Subcutaneous adipose tissue (tissue), 4 donors: Measurements from ENCODE around the gene NDUFC1. TPM values are rescaled to one million over a fixed set of nuclear protein-coding genes. Genes with fewer than 3 reads are reported as not detected.

Experiments
- total RNA-seq, 4 donors: library from RNA; depleted of rRNA; stranded (reverse); fragments of >200 nt; gene quantifications; one replicate each; pipeline ENCODE4 v1.1.0, GENCODE V29; 2016
- TF ChIP-seq, protein P1 (sequence below): fragments of 450-650 bp; IDR thresholded peaks from one replicate; pipeline ENCODE4 v1.5.1; 2016; ENCODE audit warnings: low read depth, mild to moderate bottlenecking, control low read depth, antibody characterized with exemption, moderate library complexity

Gene NDUFC1
- total RNA-seq, 4 donors from 2014 or later: 27.2 to 48.9 (median 28.1) TPM

DNA sequence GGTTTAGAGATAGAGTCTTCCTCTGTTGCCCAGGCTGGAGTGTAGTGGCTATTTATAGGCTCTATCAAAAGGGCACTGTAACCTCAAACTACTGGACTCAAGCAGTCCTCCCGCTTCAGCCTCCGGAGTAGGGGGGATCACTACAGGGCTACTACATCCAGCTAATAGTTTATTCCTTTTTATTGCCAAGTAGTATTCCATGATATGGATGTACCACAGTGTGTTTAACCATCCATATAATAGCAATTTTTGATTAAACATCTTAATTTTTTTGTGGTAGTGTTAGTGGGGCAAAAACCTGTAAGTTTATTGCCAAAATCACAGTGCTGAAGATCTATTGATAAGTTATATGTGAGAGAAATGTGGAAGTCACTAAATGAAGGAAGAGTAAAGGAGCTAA, 2.6 kb upstream of the NDUFC1 start:
- TF ChIP-seq, protein P1, sequence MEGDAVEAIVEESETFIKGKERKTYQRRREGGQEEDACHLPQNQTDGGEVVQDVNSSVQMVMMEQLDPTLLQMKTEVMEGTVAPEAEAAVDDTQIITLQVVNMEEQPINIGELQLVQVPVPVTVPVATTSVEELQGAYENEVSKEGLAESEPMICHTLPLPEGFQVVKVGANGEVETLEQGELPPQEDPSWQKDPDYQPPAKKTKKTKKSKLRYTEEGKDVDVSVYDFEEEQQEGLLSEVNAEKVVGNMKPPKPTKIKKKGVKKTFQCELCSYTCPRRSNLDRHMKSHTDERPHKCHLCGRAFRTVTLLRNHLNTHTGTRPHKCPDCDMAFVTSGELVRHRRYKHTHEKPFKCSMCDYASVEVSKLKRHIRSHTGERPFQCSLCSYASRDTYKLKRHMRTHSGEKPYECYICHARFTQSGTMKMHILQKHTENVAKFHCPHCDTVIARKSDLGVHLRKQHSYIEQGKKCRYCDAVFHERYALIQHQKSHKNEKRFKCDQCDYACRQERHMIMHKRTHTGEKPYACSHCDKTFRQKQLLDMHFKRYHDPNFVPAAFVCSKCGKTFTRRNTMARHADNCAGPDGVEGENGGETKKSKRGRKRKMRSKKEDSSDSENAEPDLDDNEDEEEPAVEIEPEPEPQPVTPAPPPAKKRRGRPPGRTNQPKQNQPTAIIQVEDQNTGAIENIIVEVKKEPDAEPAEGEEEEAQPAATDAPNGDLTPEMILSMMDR: no peak

DNA sequence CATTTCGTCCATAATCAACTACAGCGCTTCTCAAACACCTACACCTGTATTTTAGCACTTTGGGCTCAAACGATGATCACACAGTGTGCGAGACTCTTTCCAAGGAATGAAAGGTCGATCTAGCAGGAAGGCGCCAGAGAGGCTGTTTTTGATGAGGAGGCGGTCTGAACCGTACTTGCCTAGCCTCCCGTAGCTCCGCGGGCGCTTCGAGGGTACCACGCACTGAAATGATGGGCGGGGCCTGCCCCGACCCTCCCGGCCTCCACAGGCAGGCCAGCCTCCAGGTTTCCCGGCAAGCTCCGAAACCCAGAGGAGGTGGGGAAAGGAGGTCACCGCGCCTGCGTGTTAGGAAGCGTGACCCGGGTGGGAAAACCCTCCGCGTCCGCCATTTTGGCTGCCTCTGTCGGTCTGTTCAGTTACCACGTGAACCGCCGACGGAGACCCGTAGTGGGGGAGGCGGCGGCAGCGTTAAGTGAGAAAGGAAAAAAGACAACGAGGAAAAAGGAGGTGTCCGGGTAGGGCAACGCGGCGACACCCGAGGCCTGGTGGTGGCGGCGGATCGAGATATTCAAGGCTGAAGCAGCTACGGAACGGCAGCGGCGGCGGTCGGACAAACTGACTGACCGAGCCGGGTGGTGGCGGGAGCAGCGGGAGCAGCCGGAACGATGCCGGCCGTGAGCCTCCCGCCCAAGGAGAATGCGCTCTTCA, 1.0 kb downstream of the NDUFC1 start, which contains the start of gene NAA15:
Gene NAA15, plus strand, starts transcription at position 393 of the 708 bp plus-strand sequence. Its CDS starts 273 bp downstream, at position 666.
- TF ChIP-seq, protein P1: no peak

DNA sequence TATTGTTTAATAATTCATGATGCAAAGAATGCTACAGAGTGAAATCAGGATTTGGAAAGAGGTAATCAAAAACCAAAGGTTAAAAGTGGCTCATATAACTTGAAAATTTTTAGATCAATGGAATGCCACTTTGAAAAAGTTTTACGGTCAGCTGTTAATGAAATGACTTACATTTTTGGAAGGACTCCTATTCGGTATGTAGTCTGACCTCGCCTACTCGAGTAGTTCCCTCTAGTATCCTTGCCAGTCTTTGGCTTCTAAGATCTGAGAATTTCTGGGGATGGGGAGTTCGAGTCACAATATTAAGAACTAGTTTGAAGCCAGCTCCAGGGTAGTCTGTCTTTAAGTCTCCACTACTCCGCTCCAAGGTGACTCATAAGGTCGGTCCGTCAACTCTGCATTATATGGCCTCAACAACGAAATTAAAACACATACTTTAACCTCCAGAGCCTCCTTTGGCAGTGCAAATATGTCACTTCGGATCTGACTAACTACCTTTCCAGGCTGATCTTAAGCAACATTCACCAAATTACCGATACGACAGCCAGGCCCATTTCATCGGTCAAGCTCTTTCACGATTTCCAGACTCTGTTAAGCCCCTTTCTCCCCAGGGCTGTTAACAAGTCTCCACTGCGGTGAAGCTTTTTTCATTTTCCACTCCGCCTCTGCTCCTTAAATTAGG, 1.7 kb downstream of the NDUFC1 start:
- TF ChIP-seq, protein P1: no peak

DNA sequence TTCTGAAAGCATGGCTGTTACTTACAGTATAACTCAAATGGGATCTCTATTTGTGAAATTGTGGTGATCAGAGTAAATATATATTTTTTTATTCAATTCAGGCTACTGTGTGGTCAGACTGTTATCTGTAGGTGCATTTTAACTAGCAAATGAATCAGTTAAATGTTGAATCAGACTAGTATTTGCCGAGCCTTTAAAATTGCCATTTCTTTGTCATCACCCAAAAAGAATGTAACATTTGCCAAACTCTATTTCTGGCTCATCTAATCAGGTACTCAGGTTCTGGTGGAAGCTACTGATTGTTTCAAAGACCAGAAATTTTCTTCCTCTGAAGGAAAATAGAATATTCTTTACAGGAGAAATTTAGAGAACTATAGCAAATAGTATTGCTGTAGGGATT, 2.7 kb downstream of the NDUFC1 start:
- TF ChIP-seq, protein P1: no peak

DNA sequence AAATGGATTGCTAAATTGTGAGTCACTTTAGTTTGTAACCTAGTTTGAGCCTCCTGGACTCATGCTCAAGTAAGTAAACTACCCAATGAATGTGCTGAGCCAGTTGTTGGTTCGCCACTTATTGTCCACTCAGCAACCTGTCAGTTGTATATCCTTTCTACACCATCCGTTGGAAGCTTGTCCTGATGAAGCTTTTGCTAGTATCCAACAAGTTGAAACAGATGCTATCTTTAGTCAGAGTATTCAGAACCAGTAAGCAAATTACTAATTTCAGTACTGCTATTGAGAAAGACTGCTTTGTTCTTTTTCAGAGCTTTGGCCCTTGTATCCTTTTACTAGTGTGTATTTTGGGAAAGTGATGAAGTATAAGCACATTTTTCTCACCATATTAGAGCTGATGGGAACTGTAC, 5.3 kb downstream of the NDUFC1 start:
- TF ChIP-seq, protein P1: no peak

DNA sequence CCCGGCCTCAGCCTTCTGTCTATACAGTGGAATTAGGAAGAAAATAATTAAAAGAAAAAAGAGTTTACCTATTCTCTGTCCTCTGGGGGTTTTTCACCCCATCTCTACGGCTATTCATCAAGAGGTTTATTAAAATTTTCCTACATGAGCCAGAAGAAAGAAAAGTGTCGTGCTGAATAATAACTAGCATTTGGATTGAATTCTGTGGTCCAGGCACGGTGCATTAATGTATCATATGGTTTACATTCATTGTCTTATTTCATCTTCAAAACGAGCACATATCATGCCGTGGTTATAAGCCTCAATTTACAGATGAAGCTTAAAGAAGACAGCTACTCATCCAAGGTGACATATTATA, 6.4 kb downstream of the NDUFC1 start:
- TF ChIP-seq, protein P1: no peak

DNA sequence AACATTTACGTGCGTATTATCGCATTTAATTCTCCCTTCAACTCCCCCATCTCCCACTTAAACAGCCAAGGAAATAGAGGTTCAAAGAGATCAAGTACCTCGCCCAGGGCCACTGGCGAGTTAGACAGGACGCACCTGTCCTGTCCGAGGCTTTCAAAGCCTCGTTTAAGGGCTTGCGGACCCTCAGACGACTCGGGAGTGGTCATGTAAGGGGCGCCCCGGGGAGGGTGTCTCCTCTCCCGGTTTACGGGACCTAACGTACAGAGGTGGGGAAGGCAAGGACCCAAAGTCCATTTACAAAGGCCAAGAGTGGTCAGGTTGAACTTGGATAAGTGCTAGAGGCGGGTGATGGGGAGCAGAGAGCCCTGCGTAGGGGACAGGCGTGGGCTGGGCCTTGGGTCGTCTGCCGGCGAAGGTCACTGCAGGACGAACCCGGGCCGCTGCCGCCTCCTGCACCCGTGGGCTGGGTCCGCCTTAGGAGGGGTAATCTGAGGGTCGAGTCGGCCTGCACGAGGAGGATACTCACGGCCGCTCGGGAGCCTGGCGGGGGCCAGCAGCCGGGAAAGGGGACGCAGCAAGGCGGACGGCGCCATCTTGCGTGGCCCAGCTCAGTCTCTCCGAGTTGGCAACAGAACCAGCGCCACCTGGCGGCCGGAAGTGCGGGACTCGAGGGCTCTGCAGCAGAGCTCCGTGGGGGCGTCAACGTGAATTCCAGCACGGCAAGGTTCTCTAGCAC, 6.9 kb downstream of the NDUFC1 start:
- TF ChIP-seq, protein P1: no peak
